Activated CD4-positive, alpha-beta T cell treated with anti-CD3 and anti-CD28 coated beads for 1 hour (primary cell): ENCODE results near the gene ALDH16A1.

ENCODE experiments used
- DNase-seq: peaks from one replicate; pipeline ENCODE4 v3.0.0-alpha.2; 2020

The ALDH16A1 gene

DNA sequence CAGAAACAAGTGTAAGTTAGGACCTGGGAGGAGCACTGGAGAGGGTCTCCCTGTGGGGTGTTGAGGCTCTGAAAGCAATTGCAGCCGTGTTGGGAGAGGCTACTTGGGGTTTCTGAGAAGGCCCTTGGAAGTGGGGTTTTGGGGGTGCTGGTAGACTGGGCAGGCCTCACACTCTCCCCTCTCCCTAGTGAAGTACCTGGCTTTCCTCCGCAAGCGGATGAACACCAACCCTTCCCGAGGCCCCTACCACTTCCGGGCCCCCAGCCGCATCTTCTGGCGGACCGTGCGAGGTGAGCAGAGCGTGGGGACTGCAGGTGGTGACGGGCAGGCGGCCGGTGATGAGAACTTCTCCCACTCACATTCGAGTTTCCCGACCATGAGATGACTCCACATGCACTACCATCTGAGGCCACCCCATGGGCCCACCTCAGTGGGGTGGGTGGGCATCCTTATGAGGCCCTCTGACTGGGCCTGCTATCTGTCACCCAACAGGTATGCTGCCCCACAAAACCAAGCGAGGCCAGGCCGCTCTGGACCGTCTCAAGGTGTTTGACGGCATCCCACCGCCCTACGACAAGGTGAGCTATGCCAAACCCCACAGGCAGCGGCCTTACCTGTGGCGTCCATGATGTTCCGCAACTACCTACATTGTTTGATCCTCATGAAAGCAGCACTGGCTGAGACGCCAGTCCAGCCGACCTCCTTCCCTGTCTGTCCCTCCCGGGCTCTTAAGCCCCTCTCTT lies 37.4 kb downstream of the ALDH16A1 start:
- DNase-seq, result no peak

DNA sequence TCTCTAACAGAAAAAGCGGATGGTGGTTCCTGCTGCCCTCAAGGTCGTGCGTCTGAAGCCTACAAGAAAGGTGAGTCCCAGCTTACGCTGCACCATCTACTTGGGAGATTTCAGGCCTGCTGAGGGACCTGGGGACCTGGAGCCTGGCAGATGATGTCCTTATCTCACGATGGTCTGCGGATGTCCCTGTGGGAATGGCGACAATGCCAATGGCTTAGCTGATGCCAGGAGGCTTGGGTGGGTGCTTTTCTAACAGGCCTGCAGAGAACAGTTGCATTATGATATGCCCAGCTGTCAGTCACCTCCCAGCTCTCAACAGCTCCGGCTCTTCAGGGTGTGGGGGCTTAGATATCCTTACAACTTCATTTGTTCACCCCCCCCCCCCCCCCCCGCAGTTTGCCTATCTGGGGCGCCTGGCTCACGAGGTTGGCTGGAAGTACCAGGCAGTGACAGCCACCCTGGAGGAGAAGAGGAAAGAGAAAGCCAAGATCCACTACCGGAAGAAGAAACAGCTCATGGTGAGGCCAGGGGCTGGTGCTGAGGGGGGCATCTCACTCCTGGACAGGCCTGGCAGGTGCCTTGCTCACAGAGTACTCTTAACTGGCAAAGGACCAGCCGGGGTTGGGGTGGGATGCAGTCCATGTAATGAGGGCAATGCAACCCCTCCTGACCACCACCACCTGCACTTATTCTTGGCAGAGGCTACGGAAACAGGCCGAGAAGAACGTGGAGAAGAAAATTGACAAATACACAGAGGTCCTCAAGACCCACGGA lies 38.2 kb downstream of the ALDH16A1 start:
- no peak for DNase-seq

DNA sequence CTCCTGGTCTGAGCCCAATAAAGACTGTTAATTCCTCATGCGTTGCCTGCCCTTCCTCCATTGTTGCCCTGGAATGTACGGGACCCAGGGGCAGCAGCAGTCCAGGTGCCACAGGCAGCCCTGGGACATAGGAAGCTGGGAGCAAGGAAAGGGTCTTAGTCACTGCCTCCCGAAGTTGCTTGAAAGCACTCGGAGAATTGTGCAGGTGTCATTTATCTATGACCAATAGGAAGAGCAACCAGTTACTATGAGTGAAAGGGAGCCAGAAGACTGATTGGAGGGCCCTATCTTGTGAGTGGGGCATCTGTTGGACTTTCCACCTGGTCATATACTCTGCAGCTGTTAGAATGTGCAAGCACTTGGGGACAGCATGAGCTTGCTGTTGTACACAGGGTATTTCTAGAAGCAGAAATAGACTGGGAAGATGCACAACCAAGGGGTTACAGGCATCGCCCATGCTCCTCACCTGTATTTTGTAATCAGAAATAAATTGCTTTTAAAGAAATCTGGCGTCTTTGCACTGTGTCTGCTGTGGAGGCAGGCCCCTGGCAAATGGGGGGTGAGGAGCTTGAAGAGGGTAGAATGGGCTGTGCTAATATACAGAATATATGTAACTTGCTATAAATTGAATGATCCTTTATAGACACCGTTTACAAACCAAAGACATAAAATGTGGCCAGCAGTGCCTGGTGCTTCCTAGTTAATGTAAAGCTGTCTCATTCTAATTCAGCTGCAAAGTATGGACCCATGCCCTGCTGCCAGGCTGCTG lies 39.0 kb downstream of the ALDH16A1 start:
- DNase-seq, result no peak

DNA sequence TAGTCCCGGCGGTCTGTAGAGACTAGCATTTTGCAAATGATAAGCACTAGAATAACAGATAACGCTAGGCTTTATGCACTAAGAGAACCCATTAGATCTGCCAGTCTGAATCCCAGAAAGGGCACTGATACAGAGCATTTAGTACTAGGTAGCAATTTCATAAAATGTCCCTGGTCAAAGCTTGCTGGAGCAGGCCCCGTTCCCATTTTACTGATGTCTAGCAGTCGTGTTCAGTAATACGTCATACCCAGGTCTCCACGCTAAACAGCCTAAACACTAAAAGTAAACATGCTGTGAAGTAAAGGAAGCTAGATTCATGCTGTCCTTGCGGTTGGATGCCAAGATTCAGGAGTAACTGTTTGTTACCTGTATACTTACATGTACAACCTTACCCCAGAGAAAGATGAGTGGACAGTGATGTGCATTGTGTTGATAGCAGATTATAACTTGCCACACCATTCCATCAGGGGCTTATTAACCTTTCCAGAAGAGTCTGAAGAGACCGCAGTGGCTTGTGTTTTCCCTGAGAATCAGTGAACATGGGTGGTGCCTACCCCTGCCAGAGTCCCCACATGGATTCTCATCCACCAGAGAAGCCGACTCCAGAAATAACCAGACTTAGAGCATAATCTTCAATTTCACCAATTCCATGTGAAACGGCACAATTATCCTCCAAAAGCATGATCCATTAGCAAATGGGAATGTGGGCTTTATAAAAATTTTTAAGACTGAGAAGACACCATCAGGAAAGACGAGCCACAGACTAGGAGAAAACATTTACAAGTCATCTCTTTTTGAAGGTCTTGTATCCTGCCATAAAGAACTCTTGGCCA lies 39.8 kb downstream of the ALDH16A1 start:
- DNase-seq, result no peak

DNA sequence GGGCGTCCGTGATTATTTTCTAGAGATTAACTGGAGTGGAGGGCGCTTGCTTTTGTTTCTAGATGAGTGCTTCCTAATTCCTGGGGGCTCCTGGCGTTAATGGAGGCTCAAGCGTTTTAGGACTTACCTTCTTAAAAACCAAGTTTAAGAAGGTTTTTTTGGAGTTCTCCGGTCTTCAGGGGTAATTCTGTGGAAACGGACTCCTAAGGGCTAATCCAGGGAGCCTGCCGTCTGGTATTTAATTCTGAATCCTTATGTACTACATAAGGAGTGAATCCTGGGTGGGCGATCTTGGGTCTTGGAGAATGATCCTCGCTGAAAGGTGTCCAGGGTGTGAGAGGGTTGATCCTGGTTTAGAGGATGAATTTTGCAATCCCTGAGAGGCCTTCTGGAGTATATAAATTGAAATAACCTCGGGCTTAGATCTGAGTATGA lies 43.6 kb downstream of the ALDH16A1 start:
- DNase-seq, result no peak

DNA sequence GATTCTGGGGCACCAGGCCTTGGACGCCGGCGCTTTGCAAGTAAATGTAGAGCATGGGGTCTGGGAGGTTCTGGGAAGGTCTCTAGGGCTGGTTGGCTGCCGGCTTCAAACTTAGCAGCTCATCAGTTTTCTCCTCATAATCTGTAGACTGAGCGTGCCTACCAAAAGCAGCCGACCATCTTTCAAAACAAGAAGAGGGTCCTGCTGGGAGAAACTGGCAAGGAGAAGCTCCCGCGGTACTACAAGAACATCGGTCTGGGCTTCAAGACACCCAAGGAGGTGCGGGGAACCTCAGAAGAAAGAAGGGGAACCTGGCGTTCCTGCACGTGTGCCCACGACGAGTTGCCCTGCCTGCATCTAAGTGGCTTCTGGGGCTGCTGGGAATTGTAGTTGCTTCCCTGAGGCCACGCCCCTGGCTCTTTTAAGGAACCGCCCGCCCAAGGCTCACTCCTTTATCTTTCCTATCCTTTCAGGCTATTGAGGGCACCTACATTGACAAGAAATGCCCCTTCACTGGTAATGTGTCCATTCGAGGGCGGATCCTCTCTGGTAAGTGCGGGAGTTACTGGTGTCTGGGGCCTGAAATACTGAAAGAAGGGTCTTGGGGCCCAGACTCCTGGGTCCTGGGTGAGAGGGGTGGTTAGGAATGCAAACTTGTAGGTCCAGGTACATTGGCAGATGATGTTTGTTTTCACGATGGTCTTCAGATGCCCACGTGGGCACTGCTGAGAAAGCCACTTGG lies 44.2 kb downstream of the ALDH16A1 start:
- DNase-seq, result peak; percentile 61

DNA sequence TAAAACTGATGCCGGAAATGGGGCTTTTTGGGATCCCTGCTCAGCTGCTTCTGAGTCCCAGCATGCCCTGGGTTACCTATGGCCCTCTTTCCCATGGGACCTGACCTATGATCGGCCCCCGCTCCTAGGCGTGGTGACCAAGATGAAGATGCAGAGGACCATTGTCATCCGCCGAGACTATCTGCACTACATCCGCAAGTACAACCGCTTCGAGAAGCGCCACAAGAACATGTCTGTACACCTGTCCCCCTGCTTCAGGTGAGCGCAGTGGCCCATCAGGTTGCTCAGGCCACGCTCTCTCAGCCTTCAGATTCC lies 44.7 kb downstream of the ALDH16A1 start:
- no peak for DNase-seq

DNA sequence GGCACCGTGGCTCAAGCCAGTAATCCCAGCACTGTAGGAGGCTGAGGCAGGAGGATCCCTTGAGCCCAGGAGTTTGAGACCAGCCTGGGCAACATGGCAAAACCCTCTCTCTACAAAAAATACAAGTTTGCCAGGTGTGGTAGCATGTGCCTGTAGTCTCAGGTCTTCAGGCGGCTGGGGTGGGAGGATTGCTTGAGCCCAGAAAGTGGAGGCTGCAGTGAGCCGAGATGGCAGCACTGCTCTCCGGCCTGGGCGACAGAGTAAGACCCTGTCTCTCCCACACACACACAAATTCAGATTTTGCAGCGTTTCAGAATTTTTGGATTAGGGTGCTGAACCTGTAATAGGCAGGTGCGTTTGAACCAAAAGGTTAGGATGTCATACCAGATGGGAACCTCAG lies 45.5 kb downstream of the ALDH16A1 start:
- no peak for DNase-seq

DNA sequence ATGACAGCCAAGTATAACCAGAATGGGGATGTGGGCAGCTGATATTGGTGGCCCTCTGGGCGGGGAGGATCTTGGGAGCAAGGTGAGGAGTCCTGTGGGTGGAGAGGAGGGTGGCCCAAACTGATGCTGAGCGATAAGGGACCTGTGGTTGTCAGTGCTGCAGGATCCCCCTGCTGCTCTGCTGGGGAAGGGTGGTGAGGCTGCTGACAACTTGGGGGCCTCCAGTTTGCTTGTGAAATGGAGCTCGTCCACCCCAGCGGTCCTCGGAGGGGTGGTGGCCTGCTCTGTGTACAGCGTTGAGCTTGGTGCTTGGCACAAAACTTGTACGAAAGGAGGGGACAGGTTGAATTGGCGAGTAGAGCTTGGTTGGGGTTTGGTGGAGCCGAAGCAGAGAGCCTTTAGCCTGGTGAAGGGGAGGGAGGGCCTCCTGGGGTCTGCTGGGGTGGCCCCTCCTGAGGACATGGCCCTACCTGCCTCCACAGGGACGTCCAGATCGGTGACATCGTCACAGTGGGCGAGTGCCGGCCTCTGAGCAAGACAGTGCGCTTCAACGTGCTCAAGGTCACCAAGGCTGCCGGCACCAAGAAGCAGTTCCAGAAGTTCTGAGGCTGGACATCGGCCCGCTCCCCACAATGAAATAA lies 46.1 kb downstream of the ALDH16A1 start:
- DNase-seq, result no peak

DNA sequence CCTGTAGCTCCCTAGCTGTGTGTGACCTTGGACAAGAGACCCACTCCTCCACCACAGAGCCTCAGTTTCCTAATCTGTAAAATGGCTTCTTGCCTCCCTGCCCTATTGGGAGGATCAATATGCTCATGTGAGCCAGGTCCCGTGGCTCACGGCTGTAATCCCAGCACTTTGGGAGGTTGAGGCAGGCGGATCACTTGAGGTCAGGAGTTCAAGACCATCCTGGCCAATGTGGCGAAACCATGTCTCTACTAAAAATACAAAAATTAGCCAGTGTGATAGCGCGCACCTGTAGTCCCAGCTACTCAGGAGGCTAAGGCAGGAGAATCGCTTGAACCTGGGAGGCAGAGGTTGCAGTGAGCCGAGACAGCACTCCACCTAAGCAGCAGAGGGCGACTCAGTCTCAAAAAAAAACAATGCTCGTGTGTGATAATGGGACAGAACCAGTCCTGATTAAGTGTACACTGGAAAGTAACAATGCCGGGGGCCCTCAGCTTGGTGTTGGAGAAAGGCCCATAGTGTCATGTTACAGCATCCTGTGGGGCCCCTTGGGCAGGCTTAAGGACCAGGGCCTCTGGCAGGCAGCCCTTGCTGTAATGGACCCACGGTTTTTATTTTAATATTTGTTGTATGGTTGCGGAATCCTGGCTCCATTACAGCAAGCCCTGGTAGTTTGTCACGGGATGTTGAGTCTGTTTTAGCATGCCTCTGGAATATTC lies 50.0 kb downstream of the ALDH16A1 start:
- peak; percentile 41 for DNase-seq

DNA sequence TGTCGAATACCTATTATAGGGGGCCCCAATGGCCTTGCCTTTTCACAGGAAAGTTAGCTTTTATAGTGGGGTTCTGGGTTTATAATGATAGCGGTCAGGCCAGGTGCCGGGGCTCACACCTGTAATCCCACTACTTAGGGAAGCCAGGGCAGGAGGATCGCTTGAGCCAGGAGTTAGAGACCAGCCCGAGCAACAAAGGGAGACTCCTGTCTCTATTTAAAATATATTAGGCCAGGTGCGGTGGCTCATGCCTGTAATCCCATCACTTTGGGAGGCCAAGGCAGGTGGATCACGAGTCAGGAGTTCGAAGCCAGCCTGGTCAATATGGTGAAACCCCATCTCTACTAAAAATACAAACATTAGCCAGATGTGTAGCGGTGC lies 50.5 kb downstream of the ALDH16A1 start:
- DNase-seq, result no peak

DNA sequence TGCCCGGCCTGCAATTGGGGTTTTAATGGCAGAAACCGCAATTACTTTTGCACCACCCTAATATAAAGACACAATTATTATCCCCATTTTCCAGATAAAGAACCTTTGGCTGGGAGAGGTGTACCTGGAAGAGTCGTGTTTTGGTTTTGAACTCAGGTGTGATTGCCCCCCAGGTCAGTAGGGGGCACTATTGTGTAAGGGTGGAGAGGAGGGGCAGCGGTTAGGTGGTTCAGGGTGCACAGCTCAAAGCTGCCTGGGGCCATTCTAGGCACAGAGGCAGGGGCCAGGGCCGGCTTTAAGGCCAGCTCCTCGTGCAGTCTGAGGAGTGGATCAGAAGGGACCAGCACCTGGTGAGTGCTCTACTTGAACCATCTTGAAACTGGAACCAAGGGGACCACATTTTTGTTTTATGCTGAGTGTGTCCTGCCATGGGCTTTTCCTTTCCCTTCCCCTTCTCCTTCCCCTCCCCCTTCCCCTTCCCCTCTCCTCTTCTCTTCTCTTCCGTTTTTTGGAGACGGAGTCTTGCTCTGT lies 53.6 kb downstream of the ALDH16A1 start:
- peak; percentile 67 for DNase-seq

DNA sequence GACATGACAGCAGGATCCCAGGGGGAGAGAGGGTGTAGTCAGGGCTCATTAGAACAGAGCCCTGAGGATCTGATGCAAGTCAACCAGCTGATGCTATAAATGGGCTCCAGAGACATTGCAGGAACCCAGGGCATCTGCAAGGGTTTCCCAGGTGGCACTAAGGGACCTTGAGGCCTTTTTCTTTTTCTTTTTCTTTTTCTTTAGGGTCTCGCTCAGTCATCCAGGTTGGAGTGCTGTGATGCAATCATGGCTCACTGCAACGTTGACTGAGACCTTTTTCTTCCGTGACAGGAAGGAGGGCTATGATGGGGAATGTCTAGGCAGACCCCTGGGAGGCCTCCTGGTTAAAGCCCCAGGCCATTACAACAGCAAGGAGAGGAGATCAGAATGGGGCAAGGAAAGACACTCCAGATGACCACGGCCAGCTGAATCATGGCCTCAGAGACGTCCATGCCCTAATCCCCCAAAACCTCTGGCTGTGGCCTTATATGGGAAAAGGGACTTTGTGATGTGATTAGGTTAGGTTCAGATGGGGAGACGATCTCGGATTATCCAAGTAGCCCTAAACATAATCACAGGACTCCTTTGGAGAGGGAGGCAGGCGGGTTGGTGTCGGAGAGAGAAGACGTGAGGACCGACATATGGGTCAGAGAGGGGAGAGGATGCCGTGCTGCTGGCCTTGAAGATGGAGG lies 54.9 kb downstream of the ALDH16A1 start:
- no peak for DNase-seq

DNA sequence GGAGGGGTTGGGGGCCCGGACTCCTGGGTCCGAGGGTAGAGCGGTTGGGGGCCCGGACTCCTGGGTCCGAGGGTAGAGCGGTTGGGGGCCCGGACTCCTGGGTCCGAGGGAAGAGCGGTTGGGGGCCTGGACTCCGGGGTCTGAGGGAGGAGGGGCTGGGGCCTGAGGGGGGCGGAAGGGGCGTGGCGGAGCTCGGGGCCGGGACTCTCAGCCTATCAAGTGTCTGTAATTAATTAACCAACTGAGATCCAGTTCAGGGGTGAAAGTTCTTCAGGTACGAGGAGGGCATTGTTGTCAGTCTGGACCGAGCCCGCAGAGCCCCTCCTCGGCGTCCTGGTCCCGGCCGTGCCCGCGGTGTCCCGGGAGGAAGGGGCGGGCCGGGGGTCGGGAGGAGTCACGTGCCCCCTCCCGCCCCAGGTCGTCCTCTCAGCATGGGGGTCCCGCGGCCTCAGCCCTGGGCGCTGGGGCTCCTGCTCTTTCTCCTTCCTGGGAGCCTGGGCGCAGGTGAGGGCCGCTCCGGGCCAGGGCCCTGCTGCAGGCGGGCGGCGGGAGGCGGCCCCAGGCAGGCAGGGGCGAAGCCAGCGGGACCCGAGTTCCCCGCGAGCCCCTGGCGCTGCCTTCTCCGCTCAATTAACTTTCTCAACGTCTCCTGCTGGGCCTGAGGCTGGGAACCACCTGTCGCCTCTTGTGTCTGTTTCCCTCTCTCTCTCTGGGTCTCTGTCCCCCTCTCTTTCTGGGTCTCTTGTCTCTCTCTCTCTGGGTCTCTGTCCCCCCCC lies 60.1 kb downstream of the ALDH16A1 start:
- DNase-seq, result no peak

DNA sequence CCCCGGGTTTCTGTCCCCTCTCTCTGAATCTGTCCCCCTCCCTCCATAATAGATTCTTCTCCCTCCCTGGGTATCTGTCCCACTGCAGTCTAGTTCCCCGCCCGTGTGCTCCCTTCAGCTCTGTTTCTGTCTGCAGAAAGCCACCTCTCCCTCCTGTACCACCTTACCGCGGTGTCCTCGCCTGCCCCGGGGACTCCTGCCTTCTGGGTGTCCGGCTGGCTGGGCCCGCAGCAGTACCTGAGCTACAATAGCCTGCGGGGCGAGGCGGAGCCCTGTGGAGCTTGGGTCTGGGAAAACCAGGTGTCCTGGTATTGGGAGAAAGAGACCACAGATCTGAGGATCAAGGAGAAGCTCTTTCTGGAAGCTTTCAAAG lies 60.7 kb downstream of the ALDH16A1 start:
- DNase-seq, result no peak

DNA sequence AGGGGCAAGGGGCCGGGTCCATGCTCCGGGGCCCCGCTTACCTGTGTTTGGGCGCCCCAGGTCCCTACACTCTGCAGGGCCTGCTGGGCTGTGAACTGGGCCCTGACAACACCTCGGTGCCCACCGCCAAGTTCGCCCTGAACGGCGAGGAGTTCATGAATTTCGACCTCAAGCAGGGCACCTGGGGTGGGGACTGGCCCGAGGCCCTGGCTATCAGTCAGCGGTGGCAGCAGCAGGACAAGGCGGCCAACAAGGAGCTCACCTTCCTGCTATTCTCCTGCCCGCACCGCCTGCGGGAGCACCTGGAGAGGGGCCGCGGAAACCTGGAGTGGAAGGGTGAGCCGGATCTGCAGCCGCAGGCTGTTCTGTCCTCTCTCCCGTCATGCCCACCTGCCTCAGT lies 61.1 kb downstream of the ALDH16A1 start:
- no peak for DNase-seq

DNA sequence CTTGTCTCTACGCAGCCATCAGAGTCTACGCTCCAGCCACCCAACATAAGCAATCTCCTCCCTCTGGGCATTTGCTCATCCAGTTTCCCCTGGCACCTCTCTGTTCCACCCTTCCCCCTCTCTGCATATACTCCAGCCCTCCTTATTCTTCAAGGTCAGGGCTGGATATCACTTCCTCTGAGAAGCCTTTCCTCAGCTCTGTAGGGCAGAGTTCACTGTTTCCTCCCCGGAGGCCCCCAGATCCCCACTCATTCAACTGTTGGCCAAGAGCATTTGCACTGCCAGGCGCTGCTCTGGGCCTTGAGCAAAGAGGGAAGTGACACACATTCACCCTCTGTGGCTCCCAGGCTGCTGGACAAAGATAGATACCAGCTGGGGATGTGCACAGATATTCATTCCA lies 62.7 kb downstream of the ALDH16A1 start:
- DNase-seq, result no peak

DNA sequence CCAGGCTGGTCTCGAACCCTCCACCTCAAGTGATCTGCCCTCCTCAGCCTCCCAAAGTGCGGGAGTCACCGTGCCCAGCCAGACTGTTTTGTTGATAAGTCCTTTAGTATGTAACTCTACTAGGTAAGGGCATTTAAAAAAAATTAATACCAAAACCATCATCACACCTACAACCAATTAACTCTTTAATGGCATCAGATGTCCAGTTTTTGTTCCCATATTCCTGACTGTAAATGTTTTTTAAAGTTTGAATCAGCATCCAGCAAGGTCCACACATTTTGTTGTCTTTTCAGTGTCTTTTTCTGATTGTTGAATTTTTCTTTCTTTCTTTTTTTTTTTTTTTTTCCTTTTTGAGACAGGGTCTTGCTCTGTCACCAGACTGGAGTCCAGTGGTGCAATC lies 65.0 kb downstream of the ALDH16A1 start:
- no peak for DNase-seq
